A172 (cell line): ENCODE results near the gene IGIP. TPM values are rescaled to one million over a fixed set of nuclear protein-coding genes. Genes with fewer than 3 reads are reported as not detected.

Experiments used
- DNase-seq: peaks from one replicate; pipeline ENCODE4 v3.0.0-alpha.2; 2015; ENCODE audit warnings: low spot score
- total RNA-seq: library from RNA; depleted of rRNA; stranded (reverse); fragments of >200 nt; shearing (Covaris generic); gene quantifications from 2 replicates; pipeline ENCODE4 v1.2.3, GENCODE V29; 2014; rRNA removed

Gene IGIP
- 2.5 and 3.2 TPM in 2 replicates for total RNA-seq

DNA sequence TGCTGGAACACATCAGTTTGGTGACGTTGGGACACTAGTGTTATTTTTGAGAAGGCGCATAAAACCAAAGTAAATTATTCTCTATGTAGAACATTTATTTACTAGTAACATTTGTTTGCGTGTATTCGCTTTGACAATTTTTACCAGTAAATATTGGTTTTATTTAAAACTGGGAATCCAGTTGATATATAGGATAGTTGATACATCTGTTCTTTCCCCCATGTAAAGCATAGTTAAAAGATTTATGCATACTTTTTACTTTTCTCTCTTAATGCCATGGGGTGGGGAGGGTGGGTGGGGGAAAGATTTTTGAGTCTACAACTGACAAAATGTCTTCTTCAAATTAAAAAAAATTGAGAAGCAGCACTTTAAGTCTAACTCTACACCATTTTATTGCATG, at the start of gene IGIP:
TSS of gene IGIP (plus strand) at position 301 of the 400 bp plus-strand sequence. CDS start 2,540 bp downstream, outside the sequence.
- DNase-seq: no peak

- DNase-seq: no peak
Observed at GRCh38 chr5:140076142-140076541, 49.6 kb upstream of the IGIP start.

DNA sequence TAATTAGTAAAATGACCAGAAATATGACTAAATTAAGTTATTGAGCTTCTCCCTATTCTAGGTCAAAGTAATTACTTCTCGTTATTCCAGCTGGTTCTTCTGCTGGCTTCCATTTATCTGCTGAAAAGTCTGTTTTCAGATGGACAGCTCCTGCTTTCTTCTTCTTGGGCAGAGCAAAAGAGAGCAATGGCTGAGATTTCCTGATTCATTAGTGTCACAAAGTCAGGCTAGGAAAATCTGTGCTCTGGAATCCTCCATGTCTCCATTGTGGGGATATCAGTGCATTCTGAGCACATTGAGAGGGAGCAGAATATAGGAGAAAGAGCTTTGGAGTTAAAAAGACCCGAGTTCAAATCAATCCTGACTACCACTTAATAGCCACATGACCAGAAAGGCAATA, 48.9 kb upstream of the IGIP start:
- DNase-seq: no peak

DNA sequence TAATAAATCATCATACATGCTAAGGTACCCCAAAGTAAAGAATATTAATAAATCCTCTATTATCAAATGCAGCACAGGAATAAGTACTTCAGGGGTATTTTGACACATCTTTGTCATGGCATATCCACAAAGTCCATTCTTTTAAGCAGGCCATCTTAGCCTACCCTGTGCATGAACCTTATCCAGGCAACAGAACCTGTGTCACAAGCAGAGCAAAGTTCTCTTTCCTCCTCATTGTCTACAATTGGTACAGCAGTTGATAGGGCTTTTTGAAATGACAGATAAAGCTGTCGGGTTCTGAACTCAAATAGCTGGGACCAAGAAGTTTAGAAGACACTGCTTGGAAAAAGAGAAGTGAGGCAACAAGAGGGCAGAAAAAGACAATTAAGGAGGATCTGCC, 42.6 kb upstream of the IGIP start:
- no peak for DNase-seq

DNA sequence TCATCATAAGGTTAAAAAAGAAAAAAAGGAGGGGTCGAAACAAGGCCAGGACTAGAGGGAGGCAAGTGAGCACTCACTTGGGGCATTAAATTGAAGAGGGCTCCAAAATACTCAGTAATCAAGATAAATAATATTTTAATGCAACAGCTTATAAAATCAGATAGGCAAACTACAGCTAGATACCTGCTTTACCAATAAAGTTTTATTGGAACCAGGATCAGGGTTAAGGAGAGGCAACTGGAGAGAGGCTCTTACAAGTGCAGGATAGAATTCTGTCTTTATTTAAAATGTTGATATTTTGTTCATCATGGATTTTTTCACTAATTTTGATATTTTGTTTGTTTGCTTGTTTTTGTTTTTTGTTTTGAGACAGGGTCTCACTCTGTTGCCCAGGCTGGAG, 42.1 kb upstream of the IGIP start:
- no peak for DNase-seq

GRCh38 chr5:140084541-140084940, 41.2 kb upstream of the IGIP start:
- DNase-seq: no peak

GRCh38 chr5:140090251-140090650, 35.5 kb upstream of the IGIP start:
- DNase-seq: no peak

GRCh38 chr5:140093179-140093578, 32.6 kb upstream of the IGIP start:
- no peak for DNase-seq

DNA sequence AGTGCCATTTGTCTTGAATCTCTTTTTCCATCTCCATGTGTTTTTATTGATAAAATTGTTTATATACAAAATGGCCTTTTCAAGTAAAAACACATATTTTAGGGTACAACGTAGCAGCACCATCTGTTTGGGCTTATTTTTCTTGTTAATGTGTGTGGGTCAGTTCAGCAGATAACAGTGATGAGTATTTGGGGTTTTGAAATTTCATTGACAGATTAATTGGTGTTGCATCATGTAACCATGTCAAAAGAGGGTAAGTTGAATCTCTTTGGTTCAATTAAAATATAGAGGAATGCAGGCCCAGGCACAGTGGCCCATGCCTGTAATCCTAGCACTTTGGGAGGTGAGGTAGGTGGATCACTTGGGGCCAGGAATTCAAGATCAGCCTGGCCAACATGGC, 31.9 kb upstream of the IGIP start:
- no peak for DNase-seq

DNA sequence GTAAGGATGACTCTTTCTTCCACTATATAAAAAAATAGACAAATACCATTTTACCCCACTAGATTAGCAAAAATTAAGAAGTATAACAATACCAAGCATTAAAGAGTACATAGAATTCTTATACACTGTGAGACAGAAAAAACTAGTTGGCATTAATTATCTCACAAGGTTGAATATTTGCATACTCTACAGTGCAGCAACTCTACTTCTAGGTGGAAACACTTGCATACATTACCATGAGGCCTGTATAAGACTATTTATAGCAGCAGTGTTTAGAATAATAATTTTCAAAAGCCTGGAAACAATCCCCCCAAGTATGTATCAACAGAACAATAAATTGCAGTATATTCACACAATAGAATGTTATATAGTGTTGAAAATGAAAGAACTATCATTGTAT, 30.8 kb upstream of the IGIP start:
- DNase-seq: no peak

DNA sequence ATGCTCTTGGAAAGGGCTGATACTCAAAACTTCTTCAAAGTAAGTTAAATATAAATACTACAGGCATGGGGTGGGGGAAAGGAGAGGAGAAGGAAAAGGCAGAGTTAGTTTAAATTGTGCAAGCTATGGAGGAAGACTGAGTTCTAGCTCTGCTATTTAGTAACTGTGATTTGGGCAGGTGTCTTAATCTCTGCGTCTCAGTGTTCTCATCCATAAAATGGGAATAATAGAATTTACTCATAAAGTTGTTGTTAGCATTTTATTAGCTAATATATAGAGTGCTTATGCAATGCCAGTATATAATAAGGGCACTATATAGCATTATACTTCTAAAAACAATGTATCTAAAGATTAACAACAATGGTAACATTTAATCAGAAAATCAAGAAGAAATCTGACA, 24.6 kb upstream of the IGIP start:
- DNase-seq: no peak

- DNase-seq: no peak
Observed at GRCh38 chr5:140103154-140103553, 22.6 kb upstream of the IGIP start.

GRCh38 chr5:140104100-140104499, 21.6 kb upstream of the IGIP start:
- no peak for DNase-seq

GRCh38 chr5:140106101-140106500, 19.6 kb upstream of the IGIP start:
- no peak for DNase-seq

DNA sequence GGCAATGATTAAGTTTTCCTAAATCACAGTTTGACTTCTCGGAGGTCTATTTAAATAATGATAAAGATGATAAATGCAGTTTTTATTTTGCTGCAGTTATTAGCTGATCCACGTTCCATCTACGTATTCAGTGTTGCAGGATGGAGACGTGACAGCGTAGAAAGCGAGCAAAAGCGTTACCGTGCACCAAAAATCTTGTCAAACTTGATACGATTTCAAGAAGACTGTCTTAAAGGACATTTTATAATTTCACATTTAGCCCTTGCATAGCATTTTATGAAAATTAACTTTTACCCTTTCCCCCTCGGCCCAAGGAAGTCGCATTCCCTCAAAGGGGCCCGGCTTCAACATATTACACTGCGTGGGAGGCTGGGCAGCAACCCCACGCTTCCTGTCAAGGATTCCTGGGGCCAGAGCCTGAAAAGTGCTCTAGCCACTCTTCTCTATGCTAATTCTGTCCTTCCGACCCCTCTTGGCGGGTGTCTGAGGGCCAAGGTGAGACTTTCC, 18.9 kb upstream of the IGIP start:
- DNase-seq: no peak

DNA sequence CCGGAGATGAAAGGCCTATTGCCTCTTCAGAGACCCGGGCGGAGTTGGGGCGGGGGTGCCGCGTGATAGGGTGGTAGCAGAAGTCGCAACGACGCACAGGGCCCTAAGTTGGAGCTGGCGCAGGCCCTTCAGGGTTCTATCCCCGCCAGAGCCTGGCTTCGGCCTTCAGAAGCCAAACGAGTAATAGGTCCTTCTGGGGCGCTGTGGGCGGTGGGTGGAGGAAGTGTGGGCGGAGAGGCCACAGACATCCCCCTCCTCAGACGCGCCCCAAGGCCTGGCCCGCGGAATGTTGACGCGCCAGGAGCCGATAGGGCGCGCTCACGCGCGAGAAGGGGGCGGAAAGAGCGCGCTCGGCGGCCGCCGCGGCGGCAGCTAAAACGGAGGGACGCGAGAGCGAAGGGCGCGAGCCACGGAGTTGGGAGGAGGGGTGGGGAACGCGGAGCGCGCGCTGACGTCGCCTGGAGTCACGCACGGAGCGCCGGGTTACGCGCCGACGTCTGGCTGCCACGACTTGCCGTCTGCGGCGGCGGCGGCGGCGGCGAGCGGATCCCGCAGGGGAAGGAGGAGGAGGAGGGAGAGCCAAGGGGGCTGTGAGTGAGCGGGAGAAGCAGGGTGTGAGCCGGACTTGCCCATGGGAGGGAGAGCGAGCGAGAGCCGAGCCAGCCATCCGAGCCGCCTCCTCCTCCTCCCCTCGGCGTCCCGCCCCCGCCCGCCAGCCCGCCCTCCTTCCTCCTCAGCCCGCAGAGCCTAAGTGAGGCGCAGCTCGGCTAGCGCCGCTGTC, 18.2 kb upstream of the IGIP start:
- peak; percentile 81 for DNase-seq

GRCh38 chr5:140108093-140109017, 17.4 kb upstream of the IGIP start:
- DNase-seq: no peak

- no peak for DNase-seq
Observed at GRCh38 chr5:140109018-140109758, 16.5 kb upstream of the IGIP start.

- no peak for DNase-seq
Observed at GRCh38 chr5:140109759-140110645, 15.7 kb upstream of the IGIP start.

- DNase-seq: no peak
Observed at GRCh38 chr5:140110646-140110957, 15.1 kb upstream of the IGIP start.
